HEK293 (cell line): ENCODE data around the gene NLRX1.

Experiments
- RBAK ChIP-seq: fragments of 450-650 bp; formaldehyde crosslinking; IDR thresholded peaks from 2 replicates; pipeline ENCODE4 v1.5.1; 2016; ENCODE audit warnings: missing biosample characterization, missing genetic modification characterization
- ZBTB26 ChIP-seq: fragments of 450-650 bp; formaldehyde crosslinking; optimal IDR thresholded peaks from 2 replicates; pipeline ENCODE3; 2016; ENCODE audit warnings: missing biosample characterization, mild to moderate bottlenecking, missing genetic modification characterization
- TF ChIP-seq, protein P1 (sequence below): fragments of 450-650 bp; formaldehyde crosslinking; IDR thresholded peaks from 2 replicates; pipeline ENCODE4 v1.5.1; 2016; ENCODE audit warnings: missing biosample characterization, missing genetic modification characterization

- TF ChIP-seq, protein P1, sequence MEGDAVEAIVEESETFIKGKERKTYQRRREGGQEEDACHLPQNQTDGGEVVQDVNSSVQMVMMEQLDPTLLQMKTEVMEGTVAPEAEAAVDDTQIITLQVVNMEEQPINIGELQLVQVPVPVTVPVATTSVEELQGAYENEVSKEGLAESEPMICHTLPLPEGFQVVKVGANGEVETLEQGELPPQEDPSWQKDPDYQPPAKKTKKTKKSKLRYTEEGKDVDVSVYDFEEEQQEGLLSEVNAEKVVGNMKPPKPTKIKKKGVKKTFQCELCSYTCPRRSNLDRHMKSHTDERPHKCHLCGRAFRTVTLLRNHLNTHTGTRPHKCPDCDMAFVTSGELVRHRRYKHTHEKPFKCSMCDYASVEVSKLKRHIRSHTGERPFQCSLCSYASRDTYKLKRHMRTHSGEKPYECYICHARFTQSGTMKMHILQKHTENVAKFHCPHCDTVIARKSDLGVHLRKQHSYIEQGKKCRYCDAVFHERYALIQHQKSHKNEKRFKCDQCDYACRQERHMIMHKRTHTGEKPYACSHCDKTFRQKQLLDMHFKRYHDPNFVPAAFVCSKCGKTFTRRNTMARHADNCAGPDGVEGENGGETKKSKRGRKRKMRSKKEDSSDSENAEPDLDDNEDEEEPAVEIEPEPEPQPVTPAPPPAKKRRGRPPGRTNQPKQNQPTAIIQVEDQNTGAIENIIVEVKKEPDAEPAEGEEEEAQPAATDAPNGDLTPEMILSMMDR (tag by site-specific recombination): no peak
- TF ChIP-seq ZBTB26 (tag by site-specific recombination) (no peak), RBAK (tag by site-specific recombination) (no peak)
Measured at GRCh38 chr11:119194811-119195440, 26.4 kb downstream of the NLRX1 start.
